Peyer's patch (tissue), 4 donors: ENCODE data around the gene GNAI1. TPM values are rescaled to one million over a fixed set of nuclear protein-coding genes. Genes with fewer than 3 reads are reported as not detected.

Experiments
- DNase-seq, 3 donors: peaks; one replicate each; pipeline ENCODE4 v3.0.0-alpha.2; 2017 to 2019
- H3K27ac ChIP-seq, 4 donors: fragments of 200-600 bp; sonication (generic); one replicate each; pipeline ENCODE4 v1.5.1; 2016 to 2019
- H3K27me3 ChIP-seq, 2 donors: fragments of 200-600 bp; sonication (generic); one replicate each; pipeline ENCODE4 v1.5.1; 2019
- H3K36me3 ChIP-seq, 3 donors: fragments of 200-600 bp; sonication (generic); one replicate each; pipeline ENCODE4 v1.5.1; 2016 to 2019
- H3K4me1 ChIP-seq, 4 donors: fragments of 200-600 bp; sonication (generic); one replicate each; pipeline ENCODE4 v1.5.1; 2016 to 2019
- H3K4me3 ChIP-seq, 4 donors: fragments of 200-600 bp; sonication (generic); 1 replicate in 3 of 4; 2 replicates in 1 of 4; pipeline ENCODE4 v1.5.1; 2016 to 2019; ENCODE audit warnings: mild to moderate bottlenecking in 1 of 4
- H3K9me3 ChIP-seq, 4 donors: fragments of 200-600 bp; sonication (generic); one replicate each; pipeline ENCODE4 v1.5.1; 2016 to 2019; ENCODE audit warnings: mild to moderate bottlenecking in 1 of 4
- CTCF ChIP-seq, 6 experiments: fragments of 450-650 bp in 4 of 6; fragments of 200-600 bp in 2 of 6; sonication (generic) in 1 of 6; IDR thresholded peaks; one replicate each; pipeline ENCODE4 v1.5.1; 2017 to 2019; ENCODE audit warnings: antibody characterized with exemption in 6 of 6, mild to moderate bottlenecking in 3 of 6, moderate library complexity in 1 of 6
- POLR2A ChIP-seq, 2 donors: fragments of 450-650 bp; IDR thresholded peaks; one replicate each; pipeline ENCODE4 v1.5.1; 2017; ENCODE audit warnings: antibody characterized with exemption in 2 of 2, mild to moderate bottlenecking in 2 of 2, moderate library complexity in 2 of 2
- total RNA-seq, 4 donors: library from RNA; depleted of rRNA; stranded (reverse); fragments of >200 nt; gene quantifications; one replicate each; pipeline ENCODE4 v1.1.0, GENCODE V29; 2016

The GNAI1 gene
- total RNA-seq, 4 donors from 2014 or later = 5.5 to 13.3 (median 8.1) TPM

GRCh38 chr7:80137410-80137809 is 2.8 kb downstream of the GNAI1 start:
- TF ChIP-seq POLR2A (IDR thresholded peaks at IDR 0.05) (no peak), CTCF (IDR thresholded peaks at IDR 0.05) (no peak)
- Histone ChIP-seq H3K4me1 (peaks cover 0 to 10% (median 0%) of the 10 kb centered on the region in 4 donors), H3K27me3 (no peaks in the 10 kb centered on the region), H3K9me3 (no peaks in the 10 kb centered on the region), H3K36me3 (no peaks in the 10 kb centered on the region), H3K27ac (no peak overlapping the region), H3K4me3 (no peak overlapping the region)
- no peak for DNase-seq

GRCh38 chr7:80139236-80139635 is 4.6 kb downstream of the GNAI1 start:
- Histone ChIP-seq H3K27ac (no peak overlapping the region), H3K4me1 (peaks cover 0 to 10% (median 0%) of the 10 kb centered on the region in 4 donors), H3K4me3 (no peak overlapping the region)

GRCh38 chr7:80140388-80140787 is 5.8 kb downstream of the GNAI1 start:
- Histone ChIP-seq H3K4me1 (peaks cover 0 to 10% (median 0%) of the 10 kb centered on the region in 4 donors), H3K9me3 (no peaks in the 10 kb centered on the region), H3K27me3 (no peaks in the 10 kb centered on the region), H3K27ac (no peak overlapping the region), H3K36me3 (no peaks in the 10 kb centered on the region), H3K4me3 (no peak overlapping the region)
- DNase-seq = no peak
- no peak for TF ChIP-seq POLR2A (IDR thresholded peaks at IDR 0.05)
- TF ChIP-seq CTCF (IDR thresholded peaks at IDR 0.05) = no peak

More at GRCh38 chr7:80139236-80139635, 4.6 kb downstream of the GNAI1 start:
- no peaks in the 10 kb centered on the region for H3K36me3 ChIP-seq
- TF ChIP-seq POLR2A (IDR thresholded peaks at IDR 0.05) (no peak), CTCF (IDR thresholded peaks at IDR 0.05) (no peak)
- no peaks in the 10 kb centered on the region for H3K9me3 ChIP-seq
- no peak for DNase-seq
- no peaks in the 10 kb centered on the region for H3K27me3 ChIP-seq

GRCh38 chr7:80141376-80141775 is 6.7 kb downstream of the GNAI1 start:
- Histone ChIP-seq H3K4me3 (no peak overlapping the region), H3K27me3 (no peaks in the 10 kb centered on the region), H3K36me3 (no peaks in the 10 kb centered on the region), H3K27ac (no peak overlapping the region), H3K4me1 (peaks cover 0 to 14% (median 0%) of the 10 kb centered on the region in 4 donors), H3K9me3 (no peaks in the 10 kb centered on the region)
- no peak for DNase-seq
- TF ChIP-seq CTCF (IDR thresholded peaks at IDR 0.05) (no peak), POLR2A (IDR thresholded peaks at IDR 0.05) (no peak)

- Histone ChIP-seq H3K4me1 (peaks cover 0 to 14% (median 0%) of the 10 kb centered on the region in 4 donors), H3K27ac (no peak overlapping the region), H3K9me3 (no peaks in the 10 kb centered on the region), H3K4me3 (no peak overlapping the region), H3K36me3 (no peaks in the 10 kb centered on the region), H3K27me3 (no peaks in the 10 kb centered on the region)
- DNase-seq = no peak
- no peak for TF ChIP-seq POLR2A (IDR thresholded peaks at IDR 0.05)
- no peak for TF ChIP-seq CTCF (IDR thresholded peaks at IDR 0.05)
Measured at GRCh38 chr7:80142853-80143580, 8.4 kb downstream of the GNAI1 start.
